Gastrocnemius medialis (tissue), 4 donors: ENCODE measurements around the gene LRP5.

Source experiments
- CTCF ChIP-seq, 5 experiments: fragments of 450-650 bp in 3 of 5; fragments of 200-600 bp in 2 of 5; sonication (generic) in 2 of 5; IDR thresholded peaks in 4 of 5; conservative IDR thresholded peaks in 1 of 5; 1 replicate in 4 of 5; 2 replicates in 1 of 5; pipeline ENCODE4 v1.5.1; 2016 to 2019; ENCODE audit warnings: antibody characterized with exemption in 5 of 5, mild to moderate bottlenecking in 3 of 5, moderate library complexity in 3 of 5
- POLR2A ChIP-seq, 2 donors: fragments of 450-650 bp; IDR thresholded peaks; one replicate each; pipeline ENCODE4 v1.6.1; 2017; ENCODE audit warnings: antibody characterized with exemption in 2 of 2, mild to moderate bottlenecking in 2 of 2, moderate library complexity in 2 of 2

- no peak for TF ChIP-seq CTCF (IDR thresholded peaks at IDR 0.05 in 4 of 5, conservative IDR thresholded peaks at IDR 0.05 in 1 of 5)
- TF ChIP-seq POLR2A (IDR thresholded peaks at IDR 0.05): no peak
These were observed 46.1 kb upstream of the LRP5 start for GRCh38 chr11:68266121-68266891.
